Measurements from ENCODE around the gene TRIM31. TPM values are rescaled to one million over a fixed set of nuclear protein-coding genes. Genes with fewer than 3 reads are reported as not detected.
A peak's percentile ranks its signal among the peaks of the same experiment; 100 is the strongest.

TRIM31 gene
- total RNA-seq, 1 experiment from 2014 or later: not detected

- H3K4me1 Mint-ChIP-seq: peaks cover 37 to 39% of the 10 kb centered on the region in 2 experiments
- peak; percentile 61 for DNase-seq
- no peak overlapping the region for H4K8ac ChIP-seq (replicated peaks; ENCODE audit: insufficient read length, low read depth, low read length)
- H3K79me2 ChIP-seq (ENCODE audit: insufficient read depth, low read length): no peaks in the 10 kb centered on the region
- no peak overlapping the region for H2AFZ ChIP-seq (ENCODE audit: low read length)
- peak overlapping the region; percentile 52 to 83 for H3K4me3 Mint-ChIP-seq
- peaks cover 22% of the 10 kb centered on the region for H3K23me2 ChIP-seq (ENCODE audit: insufficient read length, low read depth, low read length, poor library complexity, severe bottlenecking)
- no peaks in the 10 kb centered on the region for H4K20me1 ChIP-seq (ENCODE audit: control insufficient read depth, insufficient read depth, insufficient read length)
- H3K9ac ChIP-seq (ENCODE audit: extremely low read depth, insufficient read length, low read length): no peak overlapping the region
- no peak overlapping the region for H2AK5ac ChIP-seq (ENCODE audit: insufficient read length, low read length)
- H3K18ac ChIP-seq (ENCODE audit: insufficient read length, low read depth, low read length): peak overlapping the region; percentile 52
- no peak overlapping the region for H2BK20ac ChIP-seq (ENCODE audit: low read depth, low read length, poor library complexity, severe bottlenecking)
- H3K36me3 Mint-ChIP-seq (ENCODE audit: insufficient read depth in 1 of 3, low read depth in 3 of 3): peaks cover 0 to 2% (median 0%) of the 10 kb centered on the region in 3 experiments; a peak in 1 of 7 replicates
- no peak overlapping the region for H3K27ac ChIP-seq (ENCODE audit: insufficient read length, low read depth, low read length)
- no peak for TF ChIP-seq CTCF (conservative IDR thresholded peaks at IDR 0.05)
- H3K23ac ChIP-seq (ENCODE audit: insufficient read length, low read depth, low read length): no peak overlapping the region
- H3K56ac ChIP-seq (ENCODE audit: insufficient read length, low read depth, low read length): no peak overlapping the region
- no peaks in the 10 kb centered on the region for H3K9me3 ChIP-seq (ENCODE audit: control insufficient read depth, low read depth, low read length)
- H4K5ac ChIP-seq (ENCODE audit: insufficient read length, low read depth, low read length): no peak overlapping the region
- peaks cover 5% of the 10 kb centered on the region; the same call in 1 of the 2 replicates for H3K4me1 ChIP-seq (ENCODE audit: insufficient read depth, low read length)
- H2BK5ac ChIP-seq (ENCODE audit: insufficient read length, low read length): no peak overlapping the region
- no peak overlapping the region for H3K4ac ChIP-seq (ENCODE audit: low read depth, low read length)
- no peak overlapping the region for H4K91ac ChIP-seq (ENCODE audit: insufficient read length, low read depth, low read length)
- peaks cover 96% of the 10 kb centered on the region for H3K27me3 Mint-ChIP-seq (ENCODE audit: low read depth)
- peaks cover 36% of the 10 kb centered on the region; the same call in 1 of the 2 replicates for H3K27me3 ChIP-seq (ENCODE audit: insufficient read depth, low read length)
- H2BK120ac ChIP-seq (ENCODE audit: low read depth, low read length, poor library complexity, severe bottlenecking): no peak overlapping the region
- 0 out of 2 replicates have a peak overlapping the region, but pooled peaks have one; percentile 27 for H3K14ac ChIP-seq (ENCODE audit: insufficient read depth, low read length)
- no peak overlapping the region for H3K27ac Mint-ChIP-seq
- no CpG with 5 or more reads among the region's 47 CpGs for WGBS (ENCODE audit: extremely low coverage, insufficient read length, low lambda C conversion rate)
- H3K79me1 ChIP-seq (ENCODE audit: insufficient read depth, low read depth, low read length, poor library complexity, severe bottlenecking): no peaks in the 10 kb centered on the region
- no peak overlapping the region for H2BK12ac ChIP-seq (ENCODE audit: insufficient read length, low read depth, low read length)
- no peak overlapping the region for H3T11ph ChIP-seq (ENCODE audit: low read length)
- H2BK15ac ChIP-seq (ENCODE audit: low read depth, low read length): no peak overlapping the region
- peaks cover 0 to 5% of the 10 kb centered on the region in 2 experiments; a peak in 3 of 5 replicates for H3K9me3 Mint-ChIP-seq
- H3K4me2 ChIP-seq (ENCODE audit: insufficient read depth, insufficient read length, low read length): peak overlapping the region; percentile 95
Measured at GRCh38 chr6:30100585-30101443, 12.1 kb downstream of the TRIM31 start.
